HCT116 (cell line): Measurements from ENCODE around the gene NAA11. TPM values are rescaled to one million over a fixed set of nuclear protein-coding genes. Genes with fewer than 3 reads are reported as not detected.

Source experiments
- ATAC-seq: fragments of 200-7000 bp; cut with Tn5 transposase; 2 replicates; pipeline ENCODE4 v1.9.1; 2020; ENCODE audit warnings: mild to moderate bottlenecking, moderate library complexity
- BruUV-seq: library from RNA; stranded (reverse); fragments of 400-500 nt; replicated peaks from 2 replicates; lab custom pipeline; 2021; lab: Mats Ljungman, UMichigan
- CTCF ChIA-PET: fragments of 300-600 bp; sonication (Branson Sonifier 250); formaldehyde crosslinking; loops from one replicate; lab custom pipeline; 2021; ENCODE audit warnings: antibody characterized with exemption; lab: Charles Lee
- POLR2A ChIA-PET: fragments of 300-600, 350-600 bp; sonication (Branson Sonifier 250); formaldehyde crosslinking; loops from one replicate; lab custom pipeline; 2021; ENCODE audit warnings: antibody characterized with exemption; lab: Charles Lee
- RAD21 ChIA-PET, 2 experiments: fragments of 300-600 bp; sonication (Branson Sonifier 250); formaldehyde crosslinking; loops; one replicate each; lab custom pipeline; 2023; ENCODE audit warnings: low total read pairs in 2 of 2; ENCODE audit not compliant: uncharacterized antibody in 2 of 2, unreplicated experiment in 2 of 2, low non-redundant PET in 1 of 2; lab: Charles Lee
- DNase-seq: peaks from one replicate; pipeline ENCODE4 v3.0.0-alpha.2; 2010; ENCODE audit warnings: low read depth, low spot score
- H2AFZ ChIP-seq: fragments of 200-600 bp; shearing (Covaris generic), sonication (generic); 2 replicates; pipeline ENCODE4 v1.6.1; 2017; ENCODE audit warnings: low read depth, mixed run types, mixed read lengths, antibody characterized with exemption, low read length; ENCODE audit not compliant: poor library complexity, severe bottlenecking
- H3K27ac ChIP-seq: 2 replicates; pipeline ENCODE4 v1.5.1; 2012; ENCODE audit warnings: low read depth, low read length
- H3K27me3 ChIP-seq: fragments of 200-600 bp; sonication (generic); 2 replicates; pipeline ENCODE4 v1.6.1; 2016; ENCODE audit warnings: mixed run types, low read length, mixed read lengths; ENCODE audit not compliant: insufficient read depth
- H3K36me3 ChIP-seq, 2 experiments: fragments of 200-500 bp in 1 of 2; fragments of 200-600 bp in 1 of 2; sonication (Bioruptor generic) in 1 of 2; sonication (generic) in 1 of 2; 2 replicates each; pipeline versions ENCODE4 v1.5.1 to v1.6.1; 2014 to 2016; ENCODE audit warnings: low read length in 2 of 2, inconsistent platforms in 1 of 2, mixed read lengths in 1 of 2, mixed run types in 1 of 2; ENCODE audit not compliant: insufficient read depth in 2 of 2, control insufficient read depth in 1 of 2
- H3K4me1 ChIP-seq, 2 experiments: fragments of 200-600 bp in 1 of 2; sonication (generic) in 1 of 2; 2 replicates each; pipeline versions ENCODE4 v1.5.1 to v1.6.1; 2012 to 2017; ENCODE audit warnings: low read length in 2 of 2, inconsistent platforms in 1 of 2, mild to moderate bottlenecking in 1 of 2, mixed read lengths in 1 of 2, mixed run types in 1 of 2, moderate library complexity in 1 of 2; ENCODE audit not compliant: insufficient read depth in 2 of 2, control insufficient read depth in 1 of 2
- H3K4me2 ChIP-seq: fragments of 200-600 bp; sonication (generic); 2 replicates; pipeline ENCODE4 v1.6.1; 2017; ENCODE audit warnings: mixed run types, low read length, mixed read lengths
- H3K4me3 ChIP-seq, 2 experiments: fragments of 200-600 bp in 1 of 2; sonication (generic) in 1 of 2; replicated peaks in 1 of 2; 2 replicates each; pipeline ENCODE4 v1.5.1; 2011 to 2016; ENCODE audit warnings: low read length in 2 of 2, control low read depth in 1 of 2, low read depth in 1 of 2, mild to moderate bottlenecking in 1 of 2, mixed read lengths in 1 of 2, mixed run types in 1 of 2
- H3K79me2 ChIP-seq: fragments of 200-600 bp; sonication (generic); 2 replicates; pipeline ENCODE4 v1.6.1; 2017; ENCODE audit warnings: mild to moderate bottlenecking, mixed run types, low read length, moderate library complexity, mixed read lengths; ENCODE audit not compliant: insufficient read depth
- H3K9ac ChIP-seq: fragments of 200-600 bp; sonication (generic); 2 replicates; pipeline ENCODE4 v1.6.1; 2016; ENCODE audit warnings: low read length, mixed read lengths
- H3K9me2 ChIP-seq: fragments of 200-600 bp; sonication (generic), shearing (Covaris generic); 2 replicates; pipeline ENCODE4 v1.6.1; 2017; ENCODE audit warnings: mixed run types, mild to moderate bottlenecking, moderate library complexity; ENCODE audit not compliant: insufficient read depth
- H3K9me3 ChIP-seq, 2 experiments: fragments of 200-500 bp in 1 of 2; fragments of 200-600 bp in 1 of 2; sonication (Bioruptor generic) in 1 of 2; sonication (generic) in 1 of 2; 2 replicates each; pipeline ENCODE4 v1.6.1; 2014 to 2017; ENCODE audit warnings: low read length in 2 of 2, mixed read lengths in 2 of 2, inconsistent platforms in 1 of 2, low read depth in 1 of 2, mild to moderate bottlenecking in 1 of 2, mixed run types in 1 of 2, moderate library complexity in 1 of 2; ENCODE audit not compliant: control insufficient read depth in 1 of 2, insufficient read depth in 1 of 2
- H4K20me1 ChIP-seq: fragments of 200-600 bp; sonication (generic), shearing (Covaris generic); 2 replicates; pipeline ENCODE4 v1.6.1; 2017; ENCODE audit warnings: mixed run types, mild to moderate bottlenecking, moderate library complexity; ENCODE audit not compliant: insufficient read depth
- EZH2phosphoT487 ChIP-seq: fragments of 200-600 bp; IDR thresholded peaks from 2 replicates; pipeline ENCODE4 v1.6.1; 2018; ENCODE audit warnings: antibody characterized with exemption, borderline replicate concordance
- FOSL1 ChIP-seq: IDR thresholded peaks from 2 replicates; pipeline ENCODE4 v1.6.1; 2012; ENCODE audit warnings: low read depth
- POLR2AphosphoS5 ChIP-seq: IDR thresholded peaks from 2 replicates; pipeline ENCODE4 v1.6.1; 2011; ENCODE audit warnings: mild to moderate bottlenecking, low read depth, low read length, moderate library complexity
- TCF7L2 ChIP-seq: IDR thresholded peaks from 2 replicates; pipeline ENCODE4 v1.7.0; 2011; ENCODE audit warnings: borderline replicate concordance, inconsistent platforms; ENCODE audit not compliant: insufficient read depth, insufficient read length; ENCODE audit errors: extremely low read depth
- ZFX ChIP-seq: fragments of 450-650 bp; IDR thresholded peaks from 2 replicates; pipeline ENCODE4 v1.6.1; 2017
- intact Hi-C: fragments of 100-400 bp; cut with micrococcal nuclease; formaldehyde crosslinking; loops from 2 replicates; pipeline ENCODE4 v1.10.0; 2022
- total RNA-seq: library from RNA; stranded (reverse); gene quantifications from one replicate; pipeline ENCODE4 v1.2.1, GENCODE V29; 2021; ENCODE audit not compliant: unreplicated experiment
- TF ChIP-seq, protein P1 (sequence below), 3 experiments: fragments of 200-600 bp in 1 of 3; sonication (generic) in 1 of 3; IDR thresholded peaks in 2 of 3; conservative IDR thresholded peaks in 1 of 3; 2 replicates each; pipeline ENCODE4 v1.5.1; 2012 to 2017; ENCODE audit warnings: low read depth in 2 of 3, low read length in 2 of 3, antibody characterized with exemption in 1 of 3, borderline replicate concordance in 1 of 3, control low read depth in 1 of 3, mild to moderate bottlenecking in 1 of 3, mixed read lengths in 1 of 3, mixed run types in 1 of 3, moderate library complexity in 1 of 3; ENCODE audit not compliant: insufficient read depth in 1 of 3
- TF ChIP-seq, protein P2 (sequence below): IDR thresholded peaks from 2 replicates; pipeline ENCODE4 v1.6.1; 2012; ENCODE audit warnings: low read depth
- TF ChIP-seq, protein P3 (sequence below): IDR thresholded peaks from 2 replicates; pipeline ENCODE4 v1.6.1; 2011; ENCODE audit warnings: mild to moderate bottlenecking, low read length, moderate library complexity; ENCODE audit not compliant: insufficient replicate concordance; ENCODE audit errors: extremely low read depth

The NAA11 gene
- total RNA-seq, 1 experiment from 2014 or later, result not detected

DNA sequence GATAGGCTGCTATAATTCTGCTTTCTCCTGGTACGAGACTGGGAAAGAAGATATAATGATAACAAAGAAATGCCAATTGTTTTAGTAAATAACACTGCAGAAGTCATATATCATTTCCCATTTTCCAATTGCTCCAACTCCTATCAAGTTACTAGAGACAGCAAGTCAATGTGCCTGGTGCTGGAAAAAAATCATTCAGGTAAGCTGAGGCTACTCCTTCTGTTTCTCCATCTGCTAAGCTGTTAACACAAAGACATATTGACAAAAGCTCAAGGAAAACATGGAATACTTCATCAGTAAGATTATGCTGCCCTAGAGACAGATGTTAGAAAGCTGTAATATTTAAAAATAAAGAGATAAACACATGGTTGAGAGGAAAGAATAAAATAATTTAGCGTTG, 10.0 kb downstream of the NAA11 start:
- ATAC-seq, result no peak
- Histone ChIP-seq H3K9me3 (no peaks in the 10 kb centered on the region), H3K4me3 (no peak overlapping the region), H3K79me2 (no peaks in the 10 kb centered on the region), H2AFZ (no peak overlapping the region), H3K4me2 (no peak overlapping the region), H3K36me3 (no peaks in the 10 kb centered on the region), H3K4me1 (no peaks in the 10 kb centered on the region), H3K27me3 (peaks cover 32% of the 10 kb centered on the region), H3K27ac (no peak overlapping the region), H3K9me2 (no peaks in the 10 kb centered on the region), H3K9ac (no peak overlapping the region), H4K20me1 (no peaks in the 10 kb centered on the region; the same call in 1 of the 2 replicates)
- intact Hi-C loops, result no loop called here
- DNase-seq, result no peak
- no TSS peak for BruUV-seq
- CTCF ChIA-PET, result no interaction called here
- RAD21 ChIA-PET, result no interaction called here
- POLR2A ChIA-PET, result no interaction called here
- no peak for TF ChIP-seq POLR2AphosphoS5

DNA sequence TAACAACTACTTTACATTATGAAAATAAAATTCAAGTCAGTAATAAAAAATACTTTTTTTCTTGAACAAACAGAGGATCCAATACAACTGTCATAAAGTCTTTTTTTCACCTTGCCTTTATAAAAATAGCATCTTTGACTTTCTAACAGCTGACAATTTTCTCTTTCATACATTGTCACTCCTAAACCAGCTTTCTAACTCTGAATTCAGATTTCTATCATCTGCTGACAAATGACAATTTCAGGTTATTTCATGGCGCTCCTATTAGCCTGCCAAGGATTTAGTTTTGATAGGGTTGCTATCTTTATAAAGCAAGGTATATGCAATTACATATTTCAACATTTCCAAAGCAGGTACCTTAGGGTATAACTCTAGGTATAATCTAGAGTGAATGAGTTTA, 14.6 kb downstream of the NAA11 start:
- ATAC-seq (no peak), DNase-seq (no peak)
- intact Hi-C loops, result no loop called here
- Histone ChIP-seq H3K9ac (no peak overlapping the region), H3K27ac (no peak overlapping the region), H3K4me2 (no peak overlapping the region), H4K20me1 (no peaks in the 10 kb centered on the region), H2AFZ (no peak overlapping the region), H3K9me2 (no peaks in the 10 kb centered on the region), H3K4me1 (no peaks in the 10 kb centered on the region), H3K79me2 (no peaks in the 10 kb centered on the region), H3K27me3 (peaks cover 17% of the 10 kb centered on the region), H3K4me3 (no peak overlapping the region), H3K9me3 (no peaks in the 10 kb centered on the region), H3K36me3 (no peaks in the 10 kb centered on the region)
- RAD21 ChIA-PET, result no interaction called here
- TF ChIP-seq, protein P1, sequence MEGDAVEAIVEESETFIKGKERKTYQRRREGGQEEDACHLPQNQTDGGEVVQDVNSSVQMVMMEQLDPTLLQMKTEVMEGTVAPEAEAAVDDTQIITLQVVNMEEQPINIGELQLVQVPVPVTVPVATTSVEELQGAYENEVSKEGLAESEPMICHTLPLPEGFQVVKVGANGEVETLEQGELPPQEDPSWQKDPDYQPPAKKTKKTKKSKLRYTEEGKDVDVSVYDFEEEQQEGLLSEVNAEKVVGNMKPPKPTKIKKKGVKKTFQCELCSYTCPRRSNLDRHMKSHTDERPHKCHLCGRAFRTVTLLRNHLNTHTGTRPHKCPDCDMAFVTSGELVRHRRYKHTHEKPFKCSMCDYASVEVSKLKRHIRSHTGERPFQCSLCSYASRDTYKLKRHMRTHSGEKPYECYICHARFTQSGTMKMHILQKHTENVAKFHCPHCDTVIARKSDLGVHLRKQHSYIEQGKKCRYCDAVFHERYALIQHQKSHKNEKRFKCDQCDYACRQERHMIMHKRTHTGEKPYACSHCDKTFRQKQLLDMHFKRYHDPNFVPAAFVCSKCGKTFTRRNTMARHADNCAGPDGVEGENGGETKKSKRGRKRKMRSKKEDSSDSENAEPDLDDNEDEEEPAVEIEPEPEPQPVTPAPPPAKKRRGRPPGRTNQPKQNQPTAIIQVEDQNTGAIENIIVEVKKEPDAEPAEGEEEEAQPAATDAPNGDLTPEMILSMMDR (IDR thresholded peaks at IDR 0.05 in 2 of 3, conservative IDR thresholded peaks at IDR 0.05 in 1 of 3; ENCODE audit: borderline replicate concordance in 1 of 3, insufficient read depth in 1 of 3, low read depth in 2 of 3, low read length in 2 of 3), result no peak
- TF ChIP-seq TCF7L2 (no peak), ZFX (no peak), FOSL1 (no peak), EZH2phosphoT487 (no peak)
- TF ChIP-seq, protein P2, sequence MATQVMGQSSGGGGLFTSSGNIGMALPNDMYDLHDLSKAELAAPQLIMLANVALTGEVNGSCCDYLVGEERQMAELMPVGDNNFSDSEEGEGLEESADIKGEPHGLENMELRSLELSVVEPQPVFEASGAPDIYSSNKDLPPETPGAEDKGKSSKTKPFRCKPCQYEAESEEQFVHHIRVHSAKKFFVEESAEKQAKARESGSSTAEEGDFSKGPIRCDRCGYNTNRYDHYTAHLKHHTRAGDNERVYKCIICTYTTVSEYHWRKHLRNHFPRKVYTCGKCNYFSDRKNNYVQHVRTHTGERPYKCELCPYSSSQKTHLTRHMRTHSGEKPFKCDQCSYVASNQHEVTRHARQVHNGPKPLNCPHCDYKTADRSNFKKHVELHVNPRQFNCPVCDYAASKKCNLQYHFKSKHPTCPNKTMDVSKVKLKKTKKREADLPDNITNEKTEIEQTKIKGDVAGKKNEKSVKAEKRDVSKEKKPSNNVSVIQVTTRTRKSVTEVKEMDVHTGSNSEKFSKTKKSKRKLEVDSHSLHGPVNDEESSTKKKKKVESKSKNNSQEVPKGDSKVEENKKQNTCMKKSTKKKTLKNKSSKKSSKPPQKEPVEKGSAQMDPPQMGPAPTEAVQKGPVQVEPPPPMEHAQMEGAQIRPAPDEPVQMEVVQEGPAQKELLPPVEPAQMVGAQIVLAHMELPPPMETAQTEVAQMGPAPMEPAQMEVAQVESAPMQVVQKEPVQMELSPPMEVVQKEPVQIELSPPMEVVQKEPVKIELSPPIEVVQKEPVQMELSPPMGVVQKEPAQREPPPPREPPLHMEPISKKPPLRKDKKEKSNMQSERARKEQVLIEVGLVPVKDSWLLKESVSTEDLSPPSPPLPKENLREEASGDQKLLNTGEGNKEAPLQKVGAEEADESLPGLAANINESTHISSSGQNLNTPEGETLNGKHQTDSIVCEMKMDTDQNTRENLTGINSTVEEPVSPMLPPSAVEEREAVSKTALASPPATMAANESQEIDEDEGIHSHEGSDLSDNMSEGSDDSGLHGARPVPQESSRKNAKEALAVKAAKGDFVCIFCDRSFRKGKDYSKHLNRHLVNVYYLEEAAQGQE, result no peak
- TF ChIP-seq, protein P3, sequence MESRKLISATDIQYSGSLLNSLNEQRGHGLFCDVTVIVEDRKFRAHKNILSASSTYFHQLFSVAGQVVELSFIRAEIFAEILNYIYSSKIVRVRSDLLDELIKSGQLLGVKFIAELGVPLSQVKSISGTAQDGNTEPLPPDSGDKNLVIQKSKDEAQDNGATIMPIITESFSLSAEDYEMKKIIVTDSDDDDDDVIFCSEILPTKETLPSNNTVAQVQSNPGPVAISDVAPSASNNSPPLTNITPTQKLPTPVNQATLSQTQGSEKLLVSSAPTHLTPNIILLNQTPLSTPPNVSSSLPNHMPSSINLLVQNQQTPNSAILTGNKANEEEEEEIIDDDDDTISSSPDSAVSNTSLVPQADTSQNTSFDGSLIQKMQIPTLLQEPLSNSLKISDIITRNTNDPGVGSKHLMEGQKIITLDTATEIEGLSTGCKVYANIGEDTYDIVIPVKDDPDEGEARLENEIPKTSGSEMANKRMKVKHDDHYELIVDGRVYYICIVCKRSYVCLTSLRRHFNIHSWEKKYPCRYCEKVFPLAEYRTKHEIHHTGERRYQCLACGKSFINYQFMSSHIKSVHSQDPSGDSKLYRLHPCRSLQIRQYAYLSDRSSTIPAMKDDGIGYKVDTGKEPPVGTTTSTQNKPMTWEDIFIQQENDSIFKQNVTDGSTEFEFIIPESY, result no peak
- CTCF ChIA-PET, result no interaction called here
- no TSS peak for BruUV-seq
- POLR2A ChIA-PET, result no interaction called here
